IPS-NIHi11 (cell line): ENCODE results near the gene ZFAND6.
"Not testable (repeated sequence)": the region's sequence is repeated elsewhere in the genome, so short reads cannot be mapped to it uniquely, and the experiment has no call there.

ENCODE experiments used
- DNase-seq: peaks from one replicate; pipeline ENCODE4 v3.0.0; 2012; ENCODE audit warnings: mixed read lengths, low spot score

The ZFAND6 gene

DNA sequence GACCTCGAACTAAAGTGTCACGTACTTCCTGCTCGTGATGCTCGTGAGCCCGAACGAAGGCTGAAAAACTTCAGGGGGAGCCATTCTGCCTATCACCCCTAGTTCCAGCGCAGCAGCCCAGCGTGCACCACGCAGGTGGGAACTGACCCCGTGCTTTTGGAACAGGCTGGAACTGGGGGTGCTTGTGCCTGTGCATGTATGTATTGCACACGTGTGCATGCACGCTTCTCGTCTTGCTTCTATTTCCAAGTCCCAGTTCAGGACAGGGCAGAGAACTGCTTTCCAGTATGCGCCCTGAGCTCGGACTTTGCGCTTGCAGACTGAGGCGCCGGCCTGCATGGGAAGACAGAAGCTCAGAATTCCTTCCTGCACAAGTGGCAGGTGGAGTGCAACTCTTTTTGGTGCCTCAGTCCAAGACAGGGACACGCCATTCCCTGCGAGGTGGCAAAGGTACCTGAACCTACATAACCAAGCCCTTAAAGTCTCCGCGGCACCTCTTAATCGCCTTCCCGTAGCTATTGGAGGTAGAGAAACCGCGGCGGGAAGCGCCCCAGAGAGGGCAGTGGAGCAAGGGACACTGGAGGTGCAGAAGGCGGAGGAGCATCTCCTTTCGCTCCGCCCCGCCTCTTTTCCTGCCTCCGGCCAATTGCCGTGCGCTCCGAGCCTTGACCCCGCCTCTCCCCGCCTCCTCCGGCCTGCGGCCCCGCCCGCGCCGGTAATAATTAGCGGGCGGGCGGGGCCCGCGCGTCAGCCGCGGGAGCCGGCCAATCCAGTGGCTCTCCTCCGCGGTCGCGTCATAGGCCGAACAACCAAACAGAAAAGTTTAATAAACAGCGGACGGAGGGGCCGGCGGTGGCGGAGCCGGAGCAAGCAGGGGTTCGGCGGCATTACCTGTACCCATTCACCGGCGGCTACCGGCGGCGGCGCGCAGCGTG is at the start of gene ZFAND6:
ZFAND6 (plus strand) TSS at position 826 of the 935 bp plus-strand sequence. CDS start 60,669 bp downstream, outside the sequence.
- DNase-seq, result peak; percentile 92

DNA sequence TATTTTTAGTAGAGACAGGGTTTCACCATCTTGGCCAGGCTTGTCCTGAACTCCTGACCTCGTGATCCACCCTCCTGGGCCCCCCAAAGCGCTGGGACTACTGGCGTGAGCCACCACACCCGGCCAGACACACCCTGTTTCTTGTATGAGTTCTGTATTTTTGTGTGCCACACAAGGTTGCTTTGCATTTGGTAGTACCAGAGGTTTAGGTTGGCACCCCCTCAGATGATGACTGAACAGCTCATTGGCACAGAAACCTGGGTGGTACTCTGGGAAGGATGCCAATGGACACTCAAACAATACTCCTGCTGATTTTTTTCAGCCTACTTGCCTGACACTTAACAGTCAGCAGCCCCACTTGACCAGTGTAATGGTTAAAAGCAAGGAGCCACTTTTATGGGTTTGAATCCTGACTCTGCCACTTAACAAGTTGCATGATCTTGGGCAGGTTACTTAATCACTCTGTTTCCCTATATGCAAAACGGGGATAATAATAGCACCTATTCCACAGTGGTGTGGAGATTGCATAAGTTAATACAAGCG is 49.3 kb upstream of the ZFAND6 start:
- DNase-seq, result no peak

DNA sequence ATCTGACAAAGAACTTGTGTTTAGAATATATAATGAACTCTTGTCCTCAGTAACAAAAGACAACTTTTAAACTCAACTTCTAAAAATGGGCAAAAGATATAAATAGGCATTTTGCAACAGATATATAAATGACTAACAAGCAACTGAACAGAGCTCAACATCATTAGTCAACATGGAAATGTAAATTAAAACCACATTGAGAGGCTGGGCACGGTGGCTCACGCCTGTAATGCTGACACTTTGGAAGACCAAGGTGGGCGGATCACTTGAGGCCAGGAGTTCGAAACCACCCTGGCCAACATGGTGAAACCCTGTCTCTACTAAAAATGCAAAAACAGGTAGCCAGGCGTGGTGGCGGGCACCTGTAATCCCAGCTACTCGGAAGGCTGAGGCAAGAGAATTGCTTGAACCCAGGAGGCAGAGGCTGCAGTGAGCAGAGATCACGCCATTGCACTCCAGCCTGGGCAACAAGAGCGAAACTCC is 48.4 kb upstream of the ZFAND6 start:
- not testable (repeated sequence) for DNase-seq

DNA sequence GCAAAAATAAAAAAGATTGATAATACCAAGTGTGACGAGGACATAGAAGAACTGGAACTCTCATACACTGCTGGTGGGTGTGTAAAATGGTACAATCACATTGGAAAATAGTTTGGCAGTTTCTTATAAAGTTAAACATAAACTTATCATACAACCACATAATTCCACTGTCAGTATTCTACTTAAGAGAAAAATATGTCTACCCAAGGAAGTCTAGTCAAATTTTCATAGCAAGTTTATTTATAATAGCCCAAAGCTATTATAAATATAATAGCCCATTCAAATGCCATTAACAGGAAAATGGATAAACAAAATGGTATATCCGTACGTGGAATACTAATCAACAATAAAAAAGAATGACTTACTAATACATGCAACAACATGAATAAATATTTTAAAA is 47.9 kb upstream of the ZFAND6 start:
- no peak for DNase-seq

DNA sequence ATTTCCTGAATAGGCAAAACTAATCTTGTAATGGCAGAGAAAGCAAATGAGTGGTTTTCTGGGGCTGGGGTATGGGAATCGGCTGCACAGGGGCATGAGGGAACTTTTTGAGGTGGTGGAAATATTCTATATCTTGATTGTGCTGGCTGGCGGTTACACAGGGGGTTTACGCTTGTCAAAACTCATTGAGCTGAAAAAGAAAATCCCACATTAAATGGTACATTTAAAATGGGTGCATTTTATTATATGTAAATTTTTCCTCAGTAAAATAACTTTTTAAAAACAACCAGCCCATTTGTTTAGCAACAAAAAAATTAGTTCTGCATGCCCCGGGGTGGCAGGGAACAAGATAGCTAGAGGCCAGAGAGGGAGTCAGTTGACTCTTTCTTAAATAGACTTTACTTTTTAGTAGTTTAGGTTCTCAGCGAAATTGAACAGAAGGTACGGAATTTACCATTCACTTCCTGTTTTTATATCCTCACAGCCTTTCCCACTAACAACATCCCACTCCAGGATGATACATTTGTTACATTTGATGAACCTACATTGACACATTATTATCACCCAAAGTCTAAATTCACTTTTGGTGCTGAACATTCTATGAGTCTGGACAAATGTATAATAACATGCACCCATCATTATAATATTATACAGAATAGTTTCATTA is 47.3 kb upstream of the ZFAND6 start:
- no peak for DNase-seq

DNA sequence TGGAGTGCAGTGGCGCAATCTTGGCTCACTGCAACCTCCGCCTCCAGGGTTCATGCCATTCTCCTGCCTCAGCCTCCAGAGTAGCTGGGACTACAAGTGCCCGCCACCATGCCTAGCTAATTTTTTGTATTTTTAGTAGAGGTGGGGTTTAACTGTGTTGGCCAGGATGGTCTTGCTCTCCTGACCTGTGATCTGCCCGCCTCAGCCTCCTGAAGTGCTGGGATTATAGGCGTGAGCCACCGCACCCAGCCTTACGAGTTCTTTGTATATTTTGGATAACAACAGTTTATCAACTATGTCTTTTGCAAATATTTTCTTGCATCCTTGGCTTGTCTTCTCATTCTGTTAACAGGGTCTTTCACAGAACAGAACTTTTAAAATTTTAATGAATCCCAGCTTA is 45.3 kb upstream of the ZFAND6 start:
- DNase-seq, result not testable (repeated sequence)

DNA sequence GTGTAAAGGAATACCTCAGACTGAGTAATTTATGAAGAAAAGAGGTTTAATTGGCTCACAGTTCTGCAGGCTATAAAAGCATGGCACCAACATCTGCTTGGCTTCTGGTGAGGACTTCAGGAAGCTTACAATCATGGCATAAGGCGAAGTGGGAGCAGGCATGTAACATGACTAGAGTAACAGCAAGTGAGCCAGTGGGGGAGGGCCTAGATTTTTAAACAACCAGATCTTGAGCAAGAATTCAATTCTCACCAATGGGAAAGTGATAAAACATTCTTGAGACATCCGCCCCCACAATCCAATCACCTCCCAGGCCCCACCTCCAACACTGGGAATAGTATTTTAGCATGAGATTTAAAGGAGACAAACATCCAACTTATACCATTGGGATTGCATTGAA is 44.3 kb upstream of the ZFAND6 start:
- DNase-seq, result no peak

DNA sequence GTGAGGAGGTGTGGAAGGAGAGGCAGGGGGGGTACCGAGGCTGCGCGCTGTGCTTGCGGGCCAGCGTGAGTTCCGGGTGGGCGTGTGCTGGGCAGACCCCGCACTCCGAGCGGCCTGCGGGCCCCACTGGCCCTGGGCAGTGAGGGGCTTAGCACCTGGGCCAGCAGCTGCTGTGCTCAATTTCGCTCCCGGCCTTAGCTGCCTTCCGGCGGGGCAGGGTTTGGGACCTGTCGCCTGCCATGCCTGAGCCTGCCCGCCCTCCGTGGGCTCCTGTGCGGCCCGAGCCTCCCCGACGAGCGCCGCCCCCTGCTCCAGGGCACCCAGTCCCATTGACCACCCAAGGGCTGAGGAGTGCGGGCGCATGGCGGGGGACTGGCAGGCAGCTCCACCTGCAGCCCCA is 43.0 kb upstream of the ZFAND6 start:
- not testable (repeated sequence) for DNase-seq

DNA sequence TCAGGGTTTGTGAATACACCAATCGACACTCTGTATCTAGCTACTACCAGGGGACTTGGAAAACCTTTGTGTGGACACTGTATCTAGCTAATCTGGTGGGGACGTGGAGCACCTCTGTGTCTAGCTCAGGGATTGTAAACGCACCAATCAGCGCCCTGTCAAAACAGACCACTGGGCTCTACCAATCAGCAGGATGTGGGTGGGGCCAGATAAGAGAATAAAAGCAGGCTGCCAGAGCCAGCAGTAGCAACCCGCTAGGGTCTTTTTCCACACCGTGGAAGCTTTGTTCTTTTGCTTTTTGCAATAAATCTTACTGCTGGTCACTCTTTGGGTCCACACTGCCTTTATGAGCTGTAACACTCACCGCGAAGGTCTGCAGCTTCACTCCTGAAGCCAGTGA is 42.3 kb upstream of the ZFAND6 start:
- not testable (repeated sequence) for DNase-seq

DNA sequence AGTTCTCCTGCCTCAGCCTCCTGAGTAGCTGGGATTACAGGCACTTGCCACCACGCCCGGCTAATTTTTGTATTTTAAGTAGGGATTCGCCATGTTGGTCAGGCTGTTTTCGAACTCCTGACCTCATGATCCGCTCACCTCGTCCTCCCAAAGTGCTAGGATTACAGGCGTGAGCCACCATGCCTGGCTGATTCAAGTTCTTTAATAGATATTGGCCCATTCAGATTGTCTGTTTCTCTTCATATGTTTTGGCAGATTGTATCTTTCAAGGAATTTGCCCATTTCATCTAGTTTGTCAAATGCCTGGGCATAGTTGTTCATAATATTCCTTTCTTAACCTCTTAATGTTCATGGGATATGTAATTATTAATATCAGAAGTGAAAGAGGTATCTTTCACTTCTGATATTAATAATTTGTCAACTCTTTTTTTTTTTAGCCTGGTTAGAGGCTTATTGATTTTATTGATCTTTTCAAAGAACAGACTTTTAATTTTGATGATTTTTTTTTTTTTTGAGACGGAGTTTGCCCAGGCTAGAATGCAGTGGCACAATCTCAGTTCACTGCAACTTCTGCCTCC is 40.2 kb upstream of the ZFAND6 start:
- no peak for DNase-seq

DNA sequence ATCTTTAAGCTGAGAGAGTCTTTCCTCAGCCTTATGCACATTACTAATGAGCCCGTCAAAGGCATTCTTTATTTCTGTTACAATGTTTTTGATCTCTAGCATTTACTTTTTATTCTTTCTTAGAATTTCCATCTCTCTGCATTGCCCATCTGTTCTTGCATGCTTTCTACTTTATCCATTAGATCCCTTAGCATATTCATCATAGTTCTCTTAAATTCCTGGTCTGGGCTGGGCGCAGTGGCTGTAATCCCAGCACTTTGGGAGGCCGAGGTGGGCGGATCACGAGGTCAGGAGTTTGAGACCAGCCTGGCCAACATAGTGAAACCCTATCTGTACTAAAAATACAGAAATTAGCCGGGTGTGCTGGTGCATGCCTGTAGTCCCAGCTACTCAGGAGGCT is 39.3 kb upstream of the ZFAND6 start:
- not testable (repeated sequence) for DNase-seq

DNA sequence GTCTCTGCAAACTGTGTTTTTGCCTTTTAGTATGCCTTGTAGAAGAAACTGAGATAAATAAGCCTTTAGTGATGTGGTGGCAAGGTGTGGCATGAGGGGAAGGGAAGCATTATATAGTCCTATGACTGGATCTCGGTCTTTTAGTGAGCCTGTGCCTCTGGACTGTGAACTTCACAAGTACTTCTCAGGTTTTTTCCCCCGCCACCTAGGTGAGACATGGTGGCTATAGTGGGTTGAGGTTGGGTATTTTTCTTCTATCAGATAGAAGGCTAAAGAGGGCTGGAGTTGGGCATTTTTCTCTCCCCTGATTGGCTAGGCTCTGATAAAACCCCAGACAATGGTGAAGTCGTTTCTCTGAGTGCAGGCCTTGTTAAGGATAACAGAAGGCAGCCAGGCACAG is 38.7 kb upstream of the ZFAND6 start:
- no peak for DNase-seq

DNA sequence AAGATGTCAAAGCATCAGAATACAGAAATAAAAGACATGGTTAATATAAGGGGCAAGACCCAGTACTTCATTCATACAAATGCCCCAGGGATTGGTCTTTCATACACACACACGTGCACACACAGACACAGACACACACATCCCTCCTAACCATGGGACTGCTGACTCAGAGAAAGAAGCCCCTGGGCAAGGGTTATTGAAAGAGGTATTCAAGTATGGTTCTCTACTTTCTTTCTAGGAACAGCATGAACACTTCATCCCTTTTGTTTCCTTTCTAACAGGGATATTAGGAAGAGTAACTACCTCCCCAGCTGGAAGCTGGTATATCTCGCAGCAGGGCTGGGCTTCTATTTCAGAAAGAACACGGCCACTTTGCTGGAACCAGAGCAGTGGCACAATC is 33.2 kb upstream of the ZFAND6 start:
- no peak for DNase-seq

DNA sequence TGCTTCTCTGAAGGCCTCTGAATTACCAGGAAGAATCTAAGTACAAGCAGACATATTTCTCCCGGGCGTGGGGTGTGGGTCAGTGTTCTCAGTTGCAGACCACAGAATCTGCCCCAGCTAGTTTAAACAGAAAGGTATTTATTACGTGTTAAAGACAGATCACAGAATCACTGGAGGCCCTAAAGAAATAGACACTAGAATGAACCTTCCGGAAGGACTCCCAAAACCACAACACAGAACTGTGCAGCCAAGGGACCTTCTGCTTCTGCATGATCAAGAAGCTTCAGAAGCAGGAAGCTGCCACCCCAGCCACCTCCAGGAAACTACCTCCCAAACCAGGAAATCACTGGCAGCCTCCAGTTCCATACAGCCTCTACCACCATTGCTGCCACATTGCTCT is 32.7 kb upstream of the ZFAND6 start:
- DNase-seq, result no peak

DNA sequence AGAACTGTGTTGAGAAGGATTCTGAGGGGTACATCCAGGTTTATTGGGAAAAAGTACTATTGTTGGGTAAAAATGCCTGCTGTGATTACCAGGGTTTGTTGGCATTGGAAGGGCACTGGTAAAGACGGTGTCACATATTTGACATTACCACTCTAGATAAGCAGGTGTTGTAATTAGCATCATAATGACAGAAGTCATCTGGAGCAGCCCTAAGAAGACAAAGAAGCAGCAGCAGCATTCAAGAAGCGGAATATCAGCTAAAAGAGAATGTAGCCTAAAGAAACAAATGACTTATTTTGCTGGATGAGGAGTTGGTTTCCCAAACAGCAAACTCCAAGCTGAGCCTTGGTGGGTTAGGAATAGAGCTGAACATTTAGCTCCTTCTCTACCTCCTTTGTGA is 30.5 kb upstream of the ZFAND6 start:
- DNase-seq, result no peak

DNA sequence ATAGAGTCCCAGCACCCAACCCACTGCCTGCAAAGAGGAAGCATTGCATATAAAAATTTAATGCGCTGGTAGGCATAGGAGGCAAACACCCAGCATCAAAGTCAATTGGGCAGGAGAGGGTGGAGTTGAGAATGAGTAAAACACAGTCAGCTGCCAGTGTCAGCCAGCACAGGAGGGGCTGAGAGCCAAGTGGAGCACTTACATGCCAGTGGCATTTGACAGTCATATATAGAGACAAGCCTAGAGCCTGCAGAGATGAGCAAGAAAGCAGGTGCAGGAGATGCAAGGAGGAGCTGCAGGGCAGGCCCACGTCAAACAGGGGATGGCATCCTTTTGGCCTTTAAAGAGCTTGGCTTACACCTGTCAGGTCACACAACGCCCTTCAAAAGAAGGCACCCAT is 27.6 kb upstream of the ZFAND6 start:
- DNase-seq, result no peak

DNA sequence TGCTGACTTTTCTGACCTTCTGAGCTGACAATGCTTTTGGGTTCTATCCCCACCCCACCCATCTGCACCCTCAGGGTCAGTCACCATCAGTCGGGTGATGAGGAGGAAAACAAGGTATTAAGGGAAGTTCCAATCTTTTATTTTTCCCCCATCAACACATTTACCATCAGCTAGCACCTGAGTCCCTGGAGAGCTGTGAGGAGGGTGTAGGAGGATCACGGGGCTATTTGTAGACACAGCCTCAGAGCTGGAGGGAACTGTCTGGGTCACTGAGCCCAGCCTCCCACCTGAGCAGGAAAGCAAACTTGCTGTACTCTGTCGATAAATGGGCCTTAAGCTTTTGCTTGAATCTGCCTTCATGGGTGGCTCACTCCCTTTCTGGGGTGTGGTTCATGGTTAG is 24.8 kb upstream of the ZFAND6 start:
- no peak for DNase-seq

DNA sequence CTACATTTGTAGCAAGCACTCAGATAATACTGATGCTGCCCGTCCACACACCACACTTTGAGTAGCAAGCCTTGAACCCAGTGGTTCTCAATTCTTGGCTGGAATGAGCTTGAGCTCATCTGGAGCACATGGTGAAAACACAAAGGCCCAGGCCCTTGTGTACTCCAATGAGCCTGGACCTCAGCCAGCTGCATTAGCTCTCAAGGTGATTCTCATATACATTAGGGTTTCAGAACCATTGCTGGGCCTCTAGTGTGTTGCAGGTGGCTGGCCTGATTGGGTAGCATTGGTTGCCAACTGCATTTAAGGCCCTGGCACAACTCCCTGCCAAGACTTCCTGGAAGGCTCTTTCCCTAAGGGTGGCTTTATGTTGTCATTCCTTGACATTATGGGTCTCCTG is 23.4 kb upstream of the ZFAND6 start:
- DNase-seq, result no peak

DNA sequence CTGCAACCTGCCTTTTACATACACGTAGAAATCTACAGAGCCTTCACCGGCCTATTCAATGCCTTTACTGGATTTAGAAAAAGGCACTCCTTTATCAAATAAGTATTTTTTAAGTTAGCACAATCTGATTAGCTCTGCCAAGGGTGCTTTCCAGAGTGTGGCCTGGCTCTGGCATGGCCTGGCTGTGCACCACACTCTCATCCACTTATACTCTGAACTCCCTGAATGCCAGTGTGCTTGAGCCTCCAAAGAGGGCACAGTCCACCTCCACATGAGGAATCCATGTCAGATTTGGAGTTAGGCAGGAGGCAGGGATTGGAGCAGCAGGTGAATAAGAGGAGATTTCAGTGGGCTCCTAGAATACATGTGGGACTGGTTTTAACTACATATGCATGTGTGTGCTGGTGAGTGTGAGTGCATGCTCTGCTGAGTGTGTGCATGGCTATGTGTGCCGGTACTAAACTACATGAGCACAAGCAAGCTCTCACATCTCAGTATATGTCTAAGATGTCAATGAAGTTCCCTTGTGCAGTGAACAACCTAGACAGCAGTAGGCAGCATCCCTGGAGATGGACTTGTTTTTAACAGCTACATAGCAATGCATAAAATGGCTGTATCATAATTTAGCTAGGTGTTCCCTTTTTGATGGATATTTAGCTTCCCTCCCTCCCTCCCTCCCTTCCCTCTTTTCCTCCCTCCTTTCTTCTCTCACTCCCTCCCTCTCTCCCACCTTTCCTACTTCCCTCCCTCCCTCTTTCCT is 17.8 kb upstream of the ZFAND6 start:
- no peak for DNase-seq

DNA sequence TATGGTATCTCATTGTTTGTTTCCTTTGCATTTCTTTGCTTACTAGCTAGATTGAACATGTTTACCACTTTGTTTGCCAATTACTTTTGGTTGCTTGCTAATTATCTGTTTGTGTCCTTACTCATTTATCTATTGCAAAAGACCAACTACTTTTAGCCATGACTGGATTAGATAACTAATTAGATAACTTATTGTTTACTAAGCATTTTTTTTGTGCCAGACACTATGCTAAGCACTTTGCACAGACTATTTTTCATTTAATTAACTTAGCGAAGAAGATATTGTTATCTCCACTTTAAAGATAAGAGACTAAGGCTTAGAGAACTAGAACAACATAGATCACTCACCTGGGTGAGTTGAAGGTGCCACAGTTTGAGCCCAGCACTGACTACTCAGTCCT is 16.9 kb upstream of the ZFAND6 start:
- DNase-seq, result no peak

DNA sequence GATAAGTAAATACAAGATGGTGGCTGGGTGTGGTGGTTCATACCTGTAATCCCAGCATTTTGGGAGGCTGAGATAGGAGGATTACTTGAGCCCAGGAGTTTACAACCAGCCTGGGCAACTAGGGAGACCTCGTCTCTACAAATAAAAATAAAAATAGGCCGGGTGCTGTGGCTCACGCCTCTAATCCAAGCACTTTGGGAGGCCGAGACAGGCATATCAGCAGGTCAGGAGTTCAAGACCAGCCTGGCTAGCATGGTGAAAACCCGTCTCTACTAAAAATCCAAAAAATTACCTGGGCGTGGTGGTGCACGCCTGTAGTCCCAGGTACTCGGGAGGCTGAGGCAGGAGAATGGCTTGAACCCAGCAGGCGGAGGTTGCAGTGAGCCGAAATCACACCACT is 14.3 kb upstream of the ZFAND6 start:
- DNase-seq, result not testable (repeated sequence)

DNA sequence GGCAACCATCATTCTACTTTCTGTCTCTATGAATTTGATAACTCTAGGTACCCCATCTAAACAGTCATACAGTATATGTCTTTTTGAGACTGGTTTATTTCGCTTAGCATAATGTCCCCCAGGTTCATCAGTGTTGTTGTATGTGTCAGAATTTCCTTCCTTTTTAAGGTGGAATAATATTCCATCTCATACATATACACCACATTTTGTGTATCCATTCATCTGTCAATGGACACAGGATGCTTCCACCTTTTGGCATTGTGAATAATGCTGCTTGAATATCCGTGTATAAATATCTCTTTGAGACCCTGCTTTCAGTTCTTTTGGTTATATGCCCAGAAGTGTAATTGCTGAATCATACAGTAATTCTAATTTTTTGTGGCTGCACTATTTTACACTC is 10.4 kb upstream of the ZFAND6 start:
- no peak for DNase-seq
